OCI-LY1 (cell line): ENCODE measurements around the gene CTNNA1.
"Not testable (repeated sequence)": the region's sequence is repeated elsewhere in the genome, so short reads cannot be mapped to it uniquely, and the experiment has no call there.

ENCODE experiments used
- H2AFZ ChIP-seq: fragments of 200-600 bp; sonication (generic), shearing (Covaris generic); 2 replicates; pipeline ENCODE4 v1.6.0; 2014; ENCODE audit warnings: antibody characterized with exemption, mild to moderate bottlenecking, low read length
- H3F3A ChIP-seq: fragments of 200-600 bp; sonication (generic), shearing (Covaris generic); 2 replicates; pipeline ENCODE4 v1.6.0; 2014; ENCODE audit warnings: mild to moderate bottlenecking, antibody characterized with exemption, low read length, moderate library complexity; ENCODE audit not compliant: insufficient read depth
- H3K27ac ChIP-seq: fragments of 200-600 bp; sonication (generic); 2 replicates; pipeline ENCODE4 v1.5.1; 2014; ENCODE audit warnings: low read length, mixed run types, mild to moderate bottlenecking, low read depth; ENCODE audit not compliant: poor library complexity, severe bottlenecking
- H3K27me3 ChIP-seq: fragments of 200-600 bp; sonication (generic); 2 replicates; pipeline ENCODE4 v1.6.0; 2014; ENCODE audit warnings: antibody characterized with exemption, mild to moderate bottlenecking, low read length, moderate library complexity; ENCODE audit not compliant: insufficient read depth
- H3K36me3 ChIP-seq: fragments of 200-600 bp; sonication (generic); 2 replicates; pipeline ENCODE4 v1.6.1; 2014; ENCODE audit warnings: mild to moderate bottlenecking, antibody characterized with exemption, low read length, moderate library complexity, mixed read lengths; ENCODE audit not compliant: insufficient read depth
- H3K4me1 ChIP-seq: fragments of 200-600 bp; sonication (generic); 2 replicates; pipeline ENCODE4 v1.5.1; 2014; ENCODE audit warnings: mild to moderate bottlenecking, low read length, moderate library complexity; ENCODE audit not compliant: insufficient read depth, severe bottlenecking
- H3K4me2 ChIP-seq: fragments of 200-600 bp; sonication (generic), shearing (Covaris generic); 2 replicates; pipeline ENCODE4 v1.6.1; 2014; ENCODE audit warnings: low read length
- H3K4me3 ChIP-seq: fragments of 200-600 bp; sonication (generic); 2 replicates; pipeline ENCODE4 v1.5.1; 2014; ENCODE audit warnings: low read length, low read depth, mild to moderate bottlenecking, mixed read lengths; ENCODE audit not compliant: poor library complexity, severe bottlenecking
- H3K79me2 ChIP-seq: fragments of 200-600 bp; shearing (Covaris generic); 2 replicates; pipeline ENCODE4 v1.6.1; 2016; ENCODE audit warnings: mixed run types, low read length, mixed read lengths; ENCODE audit not compliant: insufficient read depth
- H3K9ac ChIP-seq: fragments of 200-600 bp; sonication (generic), shearing (Covaris generic); 2 replicates; pipeline ENCODE4 v1.6.1; 2014; ENCODE audit warnings: mild to moderate bottlenecking, low read length, mixed read lengths
- H3K9me2 ChIP-seq: fragments of 200-600 bp; sonication (generic), shearing (Covaris generic); 2 replicates; pipeline ENCODE4 v1.6.1; 2014; ENCODE audit warnings: low read depth, mild to moderate bottlenecking, low read length, mixed read lengths
- H3K9me3 ChIP-seq: fragments of 200-600 bp; shearing (Covaris generic); 2 replicates; pipeline ENCODE4 v1.6.1; 2014; ENCODE audit warnings: low read length, mixed read lengths
- H4K20me1 ChIP-seq: fragments of 200-600 bp; sonication (generic), shearing (Covaris generic); 2 replicates; pipeline ENCODE4 v1.6.0; 2016; ENCODE audit warnings: mild to moderate bottlenecking, low read length; ENCODE audit not compliant: insufficient read depth
- EZH2 ChIP-seq: fragments of 200-600 bp; sonication (generic), shearing (Covaris generic); IDR thresholded peaks from 2 replicates; pipeline ENCODE4 v1.8.0; 2017; ENCODE audit warnings: borderline replicate concordance, mixed run types, mild to moderate bottlenecking, antibody characterized with exemption, low read length, moderate library complexity, mixed read lengths
- TF ChIP-seq, protein P1 (sequence below): fragments of 200-600 bp; sonication (generic), shearing (Covaris generic); IDR thresholded peaks from 2 replicates; pipeline ENCODE4 v1.5.1; 2017; ENCODE audit warnings: mild to moderate bottlenecking, antibody characterized with exemption, low read length, moderate library complexity, mixed read lengths

CTNNA1 gene

DNA sequence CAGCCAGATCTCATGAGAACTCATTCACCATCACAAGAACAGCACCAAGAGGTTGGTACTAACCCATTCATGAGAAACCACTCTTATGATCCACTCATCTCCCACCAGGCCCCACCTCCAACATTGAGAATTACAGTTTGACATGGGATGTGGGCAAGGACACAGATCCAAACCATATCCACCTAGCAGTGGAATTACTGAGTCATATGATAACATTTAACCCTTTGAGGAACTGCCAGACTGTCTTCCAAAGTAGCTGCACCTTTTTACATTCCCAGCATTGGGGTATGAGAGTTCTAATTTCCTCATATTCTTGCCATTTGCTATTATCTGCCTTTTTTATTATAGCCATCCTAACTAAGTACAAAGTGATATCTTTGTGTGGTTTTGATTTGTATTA is 51.9 kb downstream of the CTNNA1 start:
- H3K4me3 ChIP-seq = no peak overlapping the region
- TF ChIP-seq, protein P1, sequence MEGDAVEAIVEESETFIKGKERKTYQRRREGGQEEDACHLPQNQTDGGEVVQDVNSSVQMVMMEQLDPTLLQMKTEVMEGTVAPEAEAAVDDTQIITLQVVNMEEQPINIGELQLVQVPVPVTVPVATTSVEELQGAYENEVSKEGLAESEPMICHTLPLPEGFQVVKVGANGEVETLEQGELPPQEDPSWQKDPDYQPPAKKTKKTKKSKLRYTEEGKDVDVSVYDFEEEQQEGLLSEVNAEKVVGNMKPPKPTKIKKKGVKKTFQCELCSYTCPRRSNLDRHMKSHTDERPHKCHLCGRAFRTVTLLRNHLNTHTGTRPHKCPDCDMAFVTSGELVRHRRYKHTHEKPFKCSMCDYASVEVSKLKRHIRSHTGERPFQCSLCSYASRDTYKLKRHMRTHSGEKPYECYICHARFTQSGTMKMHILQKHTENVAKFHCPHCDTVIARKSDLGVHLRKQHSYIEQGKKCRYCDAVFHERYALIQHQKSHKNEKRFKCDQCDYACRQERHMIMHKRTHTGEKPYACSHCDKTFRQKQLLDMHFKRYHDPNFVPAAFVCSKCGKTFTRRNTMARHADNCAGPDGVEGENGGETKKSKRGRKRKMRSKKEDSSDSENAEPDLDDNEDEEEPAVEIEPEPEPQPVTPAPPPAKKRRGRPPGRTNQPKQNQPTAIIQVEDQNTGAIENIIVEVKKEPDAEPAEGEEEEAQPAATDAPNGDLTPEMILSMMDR = no peak
- TF ChIP-seq EZH2 = no peak
- no peaks in the 10 kb centered on the region for H3K27me3 ChIP-seq
- H3K4me1 ChIP-seq = no peaks in the 10 kb centered on the region
- H3K36me3 ChIP-seq = no peaks in the 10 kb centered on the region
- H3K9ac ChIP-seq = no peak overlapping the region
- H4K20me1 ChIP-seq = no peaks in the 10 kb centered on the region
- H3K4me2 ChIP-seq = no peak overlapping the region
- no peak overlapping the region for H2AFZ ChIP-seq
- H3K9me2 ChIP-seq = no peaks in the 10 kb centered on the region
- no peaks in the 10 kb centered on the region for H3F3A ChIP-seq
- H3K27ac ChIP-seq = no peak overlapping the region
- H3K79me2 ChIP-seq = no peaks in the 10 kb centered on the region
- no peaks in the 10 kb centered on the region for H3K9me3 ChIP-seq

DNA sequence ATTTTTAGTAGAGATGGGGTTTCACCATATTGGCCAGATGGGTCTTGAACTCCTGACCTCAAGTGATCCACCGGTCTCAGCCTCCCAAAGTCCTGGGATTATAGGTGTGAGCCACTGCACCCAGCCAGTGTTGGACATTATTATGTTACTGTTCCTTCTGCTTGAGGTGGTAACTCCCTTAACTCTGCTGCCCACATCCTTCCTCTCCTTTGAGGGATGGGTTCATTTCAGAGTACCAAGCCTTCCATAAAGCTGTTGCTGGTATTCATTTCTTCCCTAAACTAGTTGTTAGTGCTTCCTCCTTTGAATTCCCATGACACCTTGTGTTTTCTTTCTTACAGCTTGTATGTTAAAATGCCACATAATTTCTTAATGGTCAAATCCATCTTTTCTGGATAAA is 54.0 kb downstream of the CTNNA1 start:
- H2AFZ ChIP-seq = no peak overlapping the region
- no peaks in the 10 kb centered on the region for H3K4me1 ChIP-seq
- no peak overlapping the region for H3K4me3 ChIP-seq
- no peaks in the 10 kb centered on the region for H3K79me2 ChIP-seq
- H3K9me3 ChIP-seq = no peaks in the 10 kb centered on the region
- no peak overlapping the region for H3K4me2 ChIP-seq
- no peaks in the 10 kb centered on the region for H3F3A ChIP-seq
- H3K36me3 ChIP-seq = no peaks in the 10 kb centered on the region
- no peaks in the 10 kb centered on the region for H3K9me2 ChIP-seq
- H3K27me3 ChIP-seq = no peaks in the 10 kb centered on the region
- no peak overlapping the region for H3K27ac ChIP-seq
- TF ChIP-seq EZH2 = no peak
- TF ChIP-seq, protein P1 = no peak
- no peaks in the 10 kb centered on the region for H4K20me1 ChIP-seq
- no peak overlapping the region for H3K9ac ChIP-seq

DNA sequence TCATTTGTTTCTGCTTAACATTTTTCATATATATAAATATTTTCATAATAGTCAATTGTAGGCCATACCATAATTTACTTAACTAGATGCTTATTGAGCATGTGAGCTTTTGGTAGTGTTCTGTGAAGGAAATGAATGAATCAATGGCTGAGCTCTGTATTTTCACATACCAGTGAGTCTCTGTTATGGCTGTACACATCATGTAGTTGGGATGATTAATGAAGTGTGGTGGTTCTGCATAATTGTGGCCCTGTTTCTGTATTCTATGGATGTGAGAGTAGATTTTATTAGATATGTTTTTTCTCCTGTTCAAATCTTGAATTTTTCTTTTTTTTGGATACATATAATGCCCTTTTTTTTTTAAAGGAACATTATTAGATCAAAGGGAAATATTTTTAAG is 56.2 kb downstream of the CTNNA1 start:
- no peaks in the 10 kb centered on the region for H3K79me2 ChIP-seq
- no peaks in the 10 kb centered on the region for H3F3A ChIP-seq
- H3K4me2 ChIP-seq = no peak overlapping the region
- H3K4me3 ChIP-seq = no peak overlapping the region
- H4K20me1 ChIP-seq = no peaks in the 10 kb centered on the region
- H2AFZ ChIP-seq = no peak overlapping the region
- H3K9me3 ChIP-seq = no peaks in the 10 kb centered on the region
- no peaks in the 10 kb centered on the region for H3K9me2 ChIP-seq
- H3K4me1 ChIP-seq = no peaks in the 10 kb centered on the region
- no peak overlapping the region for H3K9ac ChIP-seq
- no peaks in the 10 kb centered on the region for H3K27me3 ChIP-seq
- no peak overlapping the region for H3K27ac ChIP-seq
- no peaks in the 10 kb centered on the region for H3K36me3 ChIP-seq
- no peak for TF ChIP-seq EZH2

DNA sequence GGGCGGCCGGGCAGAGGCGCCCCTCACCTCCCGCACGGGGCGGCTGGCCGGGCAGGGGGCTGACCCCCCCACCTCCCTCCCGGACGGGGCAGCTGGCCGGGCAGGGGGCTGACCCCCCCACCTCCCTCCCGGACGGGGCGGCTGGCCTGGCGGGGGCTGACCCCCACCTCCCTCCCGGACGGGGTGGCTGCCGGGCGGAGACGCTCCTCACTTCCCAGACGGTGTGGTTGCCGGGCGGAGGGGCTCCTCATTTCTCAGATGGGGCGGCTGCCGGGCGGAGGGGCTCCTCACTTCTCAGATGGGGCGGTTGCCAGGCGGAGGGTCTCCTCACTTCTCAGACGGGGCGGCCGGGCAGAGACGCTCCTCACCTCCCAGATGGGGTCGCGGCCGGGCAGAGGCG is 57.6 kb downstream of the CTNNA1 start:
- not testable (repeated sequence) for H4K20me1 ChIP-seq, H3K27ac ChIP-seq, H2AFZ ChIP-seq, H3K79me2 ChIP-seq, H3K4me1 ChIP-seq, H3K36me3 ChIP-seq, H3K4me3 ChIP-seq, H3K4me2 ChIP-seq, H3K9me2 ChIP-seq, H3K27me3 ChIP-seq, H3K9ac ChIP-seq, H3K9me3 ChIP-seq, H3F3A ChIP-seq
